Parathyroid adenoma (tissue), 2 donors: ENCODE data around the gene CDCA7.

Experiments used
- H2AFZ ChIP-seq: fragments of 300-600 bp; sonication (generic); one replicate; pipeline ENCODE4 v1.7.0; 2017; ENCODE audit warnings: antibody characterized with exemption, mild to moderate bottlenecking
- H3K27ac ChIP-seq: fragments of 300-600 bp; sonication (generic); one replicate; pipeline ENCODE4 v1.7.0; 2017
- H3K27me3 ChIP-seq: fragments of 300-600 bp; sonication (generic); one replicate; pipeline ENCODE4 v1.7.0; 2017; ENCODE audit warnings: low read length; ENCODE audit not compliant: control insufficient read depth, insufficient read depth
- H3K36me3 ChIP-seq: fragments of 300-600 bp; sonication (generic); one replicate; pipeline ENCODE4 v1.7.0; 2017; ENCODE audit warnings: low read length; ENCODE audit not compliant: control insufficient read depth, insufficient read depth
- H3K4me1 ChIP-seq: fragments of 300-600 bp; sonication (generic); one replicate; pipeline ENCODE4 v1.7.0; 2017; ENCODE audit warnings: control low read depth
- H3K4me2 ChIP-seq: fragments of 300-600 bp; sonication (generic); one replicate; pipeline ENCODE4 v1.7.0; 2017; ENCODE audit warnings: low read length
- H3K4me3 ChIP-seq: fragments of 300-600 bp; sonication (generic); one replicate; pipeline ENCODE4 v1.7.0; 2017; ENCODE audit warnings: low read depth, low read length
- H3K79me2 ChIP-seq: fragments of 300-600 bp; sonication (generic); one replicate; pipeline ENCODE4 v1.7.0; 2017; ENCODE audit warnings: control low read depth
- H3K9ac ChIP-seq: fragments of 300-600 bp; sonication (generic); one replicate; pipeline ENCODE4 v1.7.0; 2017; ENCODE audit warnings: mild to moderate bottlenecking
- H3K9me3 ChIP-seq: fragments of 300-600 bp; sonication (generic); one replicate; pipeline ENCODE4 v1.7.0; 2017; ENCODE audit warnings: low read length; ENCODE audit not compliant: control insufficient read depth
- CTCF ChIP-seq: fragments of 300-600 bp; sonication (generic); IDR thresholded peaks from one replicate; pipeline ENCODE4 v1.7.0; 2017; ENCODE audit warnings: antibody characterized with exemption, mild to moderate bottlenecking
- donor health status: primary hyperparathyroidism.

Gene CDCA7

GRCh38 chr2:173392731-173393130 is 38.1 kb downstream of the CDCA7 start:
- no peaks in the 10 kb centered on the region for H3K36me3 ChIP-seq
- H3K9me3 ChIP-seq = no peaks in the 10 kb centered on the region
- no peak overlapping the region for H3K4me2 ChIP-seq
- no peak overlapping the region for H3K9ac ChIP-seq
- H2AFZ ChIP-seq = no peak overlapping the region
- no peaks in the 10 kb centered on the region for H3K79me2 ChIP-seq
- H3K27ac ChIP-seq = no peak overlapping the region
- H3K27me3 ChIP-seq = no peaks in the 10 kb centered on the region
- H3K4me3 ChIP-seq = no peak overlapping the region
- TF ChIP-seq CTCF = no peak
- H3K4me1 ChIP-seq = no peaks in the 10 kb centered on the region

GRCh38 chr2:173393186-173393585 is 38.5 kb downstream of the CDCA7 start:
- Histone ChIP-seq H3K9ac (no peak overlapping the region), H3K4me3 (no peak overlapping the region), H3K36me3 (no peaks in the 10 kb centered on the region), H3K79me2 (no peaks in the 10 kb centered on the region), H3K27ac (no peak overlapping the region), H3K4me2 (no peak overlapping the region), H2AFZ (no peak overlapping the region), H3K27me3 (no peaks in the 10 kb centered on the region), H3K9me3 (no peaks in the 10 kb centered on the region), H3K4me1 (no peaks in the 10 kb centered on the region)
- TF ChIP-seq CTCF = no peak

GRCh38 chr2:173393636-173394035 is 39.0 kb downstream of the CDCA7 start:
- Histone ChIP-seq H3K79me2 (no peaks in the 10 kb centered on the region), H3K4me1 (no peaks in the 10 kb centered on the region), H3K4me3 (no peak overlapping the region), H3K9me3 (no peaks in the 10 kb centered on the region), H3K36me3 (no peaks in the 10 kb centered on the region), H3K9ac (no peak overlapping the region), H3K27me3 (no peaks in the 10 kb centered on the region), H3K27ac (no peak overlapping the region), H3K4me2 (no peak overlapping the region), H2AFZ (no peak overlapping the region)
- TF ChIP-seq CTCF = no peak

- no peak overlapping the region for H3K4me3 ChIP-seq
- no peaks in the 10 kb centered on the region for H3K79me2 ChIP-seq
- no peaks in the 10 kb centered on the region for H3K9me3 ChIP-seq
- no peaks in the 10 kb centered on the region for H3K27me3 ChIP-seq
- no peak overlapping the region for H2AFZ ChIP-seq
- H3K36me3 ChIP-seq = no peaks in the 10 kb centered on the region
- no peak overlapping the region for H3K9ac ChIP-seq
- TF ChIP-seq CTCF = no peak
- H3K27ac ChIP-seq = no peak overlapping the region
- H3K4me1 ChIP-seq = no peaks in the 10 kb centered on the region
- no peak overlapping the region for H3K4me2 ChIP-seq
Measured at GRCh38 chr2:173394091-173394974, 39.7 kb downstream of the CDCA7 start.
